ENCODE measurements around the gene STAC2. TPM values are rescaled to one million over a fixed set of nuclear protein-coding genes. Genes with fewer than 3 reads are reported as not detected.

Gene STAC2
- total and polyA plus RNA-seq, 7 donors = 0.07 to 1.2 (median 0.32) TPM; not detected in 1

DNA sequence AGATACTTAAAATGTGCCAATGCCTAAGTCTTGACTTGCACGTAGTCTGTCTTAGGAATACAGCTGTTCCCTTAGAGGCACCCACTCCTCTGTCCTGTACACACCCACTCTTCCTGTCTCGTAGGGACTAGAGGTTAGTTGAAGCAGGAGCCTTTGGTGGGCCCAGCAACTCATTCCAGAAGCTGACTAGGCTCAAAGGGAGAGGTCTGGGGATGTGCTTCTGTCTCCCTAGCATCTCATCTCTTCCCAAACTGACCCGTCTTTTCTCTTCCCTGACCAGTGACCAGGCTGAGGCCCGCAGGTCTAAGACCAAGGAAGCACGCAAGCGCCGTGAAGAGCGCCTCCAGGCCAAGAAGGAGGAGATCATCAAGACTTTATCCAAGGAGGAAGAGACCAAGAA lies 21.5 kb downstream of the STAC2 start:
- Histone ChIP-seq H3K9me3 (no peaks in the 10 kb centered on the region), H3K27ac (no peak overlapping the region), H3K36me3 (ENCODE audit: insufficient read depth in 1 of 2, low read depth in 1 of 2) (peaks cover 14 to 46% of the 10 kb centered on the region in 2 donors), H3K27me3 (ENCODE audit: insufficient read depth in 3 of 3, low read length in 2 of 3) (no peaks in the 10 kb centered on the region), H3K4me3 (no peak overlapping the region), H3K4me1 (peaks cover 28% of the 10 kb centered on the region)
- WGBS, 3 donors = 79 to 92% (median 84%) methylated on average over 8 of the region's 8 CpGs
- DNase-seq (no peak), ATAC-seq (no peak)
- intact Hi-C loops (cut with DNase I) = no loop called here
- TF ChIP-seq CTCF (IDR thresholded peaks at IDR 0.05) = no peak

GRCh38 chr17:39200957-39201510 lies 24.7 kb downstream of the STAC2 start:
- no peaks in the 10 kb centered on the region for H3K27me3 ChIP-seq (ENCODE audit: insufficient read depth in 3 of 3, low read length in 2 of 3)
- 35 to 37% (median 36%) methylated on average over 11 of the region's 11 CpGs for WGBS, 3 donors
- H3K36me3 ChIP-seq (ENCODE audit: insufficient read depth in 1 of 2, low read depth in 1 of 2) = peaks cover 14 to 46% of the 10 kb centered on the region in 2 donors
- H3K4me3 ChIP-seq = peak overlapping the region; percentile 89
- no peaks in the 10 kb centered on the region for H3K9me3 ChIP-seq
- ATAC-seq (no peak), DNase-seq (no peak)
- intact Hi-C loops (cut with DNase I) = no loop called here
- peaks cover 22% of the 10 kb centered on the region for H3K4me1 ChIP-seq
- peak overlapping the region; percentile 97 for H3K27ac ChIP-seq
- TF ChIP-seq CTCF (IDR thresholded peaks at IDR 0.05) = no peak

GRCh38 chr17:39200070-39200879 lies 25.5 kb downstream of the STAC2 start, which contains the start of gene RPL19:
Gene RPL19, plus strand, starts transcription at chr17:39200283. Its CDS starts 62 bp downstream, at chr17:39200345.
- H3K4me1 ChIP-seq = peaks cover 29% of the 10 kb centered on the region
- peak within 1 kb of the TSS; percentile 89 for H3K4me3 ChIP-seq
- peaks cover 14 to 45% of the 10 kb centered on the region in 2 donors for H3K36me3 ChIP-seq (ENCODE audit: insufficient read depth in 1 of 2, low read depth in 1 of 2)
- 0% methylated on average over 49 to 52 of the region's 52 CpGs for WGBS, 3 donors
- intact Hi-C loops (cut with DNase I) = no loop called here
- peak; percentile 42 to 64 (median 54) for ATAC-seq
- DNase-seq = peak; percentile 72 to 89
- peak within 1 kb of the TSS; percentile 97 for H3K27ac ChIP-seq
- H3K9me3 ChIP-seq = no peaks in the 10 kb centered on the region
- TF ChIP-seq CTCF (IDR thresholded peaks at IDR 0.05) = no peak
- H3K27me3 ChIP-seq (ENCODE audit: insufficient read depth in 3 of 3, low read length in 2 of 3) = no peaks in the 10 kb centered on the region

DNA sequence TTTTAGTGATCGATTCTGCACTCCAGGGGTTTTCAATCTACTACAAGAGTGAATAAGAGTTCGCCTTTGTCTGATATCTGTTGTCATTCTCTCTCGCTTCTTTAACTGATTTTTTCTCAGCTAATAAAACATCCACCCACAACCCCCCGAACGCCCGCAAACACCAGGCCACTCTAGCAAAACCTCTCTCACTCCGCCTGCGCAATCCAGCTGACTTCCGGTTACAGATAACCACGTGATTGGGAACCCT lies 26.0 kb downstream of the STAC2 start:
- intact Hi-C loops (cut with DNase I) = no loop called here
- no peaks in the 10 kb centered on the region for H3K27me3 ChIP-seq (ENCODE audit: insufficient read depth in 3 of 3, low read length in 2 of 3)
- H3K4me3 ChIP-seq = peak overlapping the region; percentile 89
- H3K36me3 ChIP-seq (ENCODE audit: insufficient read depth in 1 of 2, low read depth in 1 of 2) = peaks cover 10 to 40% of the 10 kb centered on the region in 2 donors
- no peaks in the 10 kb centered on the region for H3K9me3 ChIP-seq
- H3K4me1 ChIP-seq = peaks cover 35% of the 10 kb centered on the region
- ATAC-seq (peak; percentile 34 to 69 (median 60)), DNase-seq (peak; percentile 89 to 94)
- WGBS, 3 donors = 0 to 1% (median 0%) methylated on average over 10 of the region's 10 CpGs
- H3K27ac ChIP-seq = peak overlapping the region; percentile 97
- no peak for TF ChIP-seq CTCF (IDR thresholded peaks at IDR 0.05)

Data from psoas muscle (tissue), 8 donors.